ENCODE data around the gene GRID2. TPM values are rescaled to one million over a fixed set of nuclear protein-coding genes. Genes with fewer than 3 reads are reported as not detected.
A peak's percentile ranks its signal among the peaks of the same experiment; 100 is the strongest.
"Not testable (repeated sequence)": the region's sequence is repeated elsewhere in the genome, so short reads cannot be mapped to it uniquely, and the experiment has no call there.

Gene GRID2
- total RNA-seq, 1 experiment from 2014 or later = not detected

DNA sequence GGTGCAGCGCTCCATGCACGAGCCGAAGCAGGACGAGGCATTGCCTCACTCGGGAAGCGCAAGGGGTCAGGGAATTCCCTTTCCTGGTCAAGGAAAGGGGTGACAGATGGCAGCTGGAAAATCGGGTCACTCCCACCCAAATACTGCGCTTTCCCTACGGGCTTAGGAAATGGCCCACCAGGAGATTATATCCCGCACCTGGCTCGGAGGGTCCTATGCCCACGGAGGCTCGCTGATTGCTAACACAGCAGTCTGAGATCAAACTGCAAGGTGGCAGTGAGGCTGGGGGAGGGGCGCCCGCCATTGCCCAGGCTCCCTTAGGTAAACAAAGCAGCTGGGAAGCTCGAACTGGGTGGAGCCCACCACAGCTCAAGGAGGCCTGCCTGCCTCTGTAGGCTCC is 1373.2 kb downstream of the GRID2 start:
- DNase-seq (ENCODE audit: low read depth); in situ Hi-C loops (cut with HindIII; ENCODE audit: low pct_unique_long_range_greater_than_20kb, low sequenced_read_pairs): not testable (repeated sequence)

DNA sequence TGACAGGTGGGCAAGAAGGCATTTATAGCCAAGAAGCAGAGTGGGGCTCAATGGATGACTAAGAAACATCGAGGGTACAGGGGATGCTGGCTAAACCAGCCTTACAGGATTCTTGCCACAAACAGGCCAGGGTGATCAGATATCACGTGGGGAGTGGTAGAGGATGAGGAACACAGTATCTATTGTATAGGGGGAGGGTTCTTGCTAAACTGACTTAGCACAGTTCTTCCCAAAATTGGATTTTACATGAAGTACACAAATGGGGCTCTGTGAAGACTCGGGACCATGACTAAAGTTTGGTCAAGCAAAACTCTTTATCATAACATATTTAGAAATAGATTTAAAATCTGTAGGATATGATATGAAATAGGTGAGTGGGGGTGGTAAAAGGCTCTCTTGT is 1380.8 kb downstream of the GRID2 start:
- no peak for DNase-seq (ENCODE audit: low read depth)
- in situ Hi-C loops (cut with HindIII; ENCODE audit: low pct_unique_long_range_greater_than_20kb, low sequenced_read_pairs) = no loop called here

DNA sequence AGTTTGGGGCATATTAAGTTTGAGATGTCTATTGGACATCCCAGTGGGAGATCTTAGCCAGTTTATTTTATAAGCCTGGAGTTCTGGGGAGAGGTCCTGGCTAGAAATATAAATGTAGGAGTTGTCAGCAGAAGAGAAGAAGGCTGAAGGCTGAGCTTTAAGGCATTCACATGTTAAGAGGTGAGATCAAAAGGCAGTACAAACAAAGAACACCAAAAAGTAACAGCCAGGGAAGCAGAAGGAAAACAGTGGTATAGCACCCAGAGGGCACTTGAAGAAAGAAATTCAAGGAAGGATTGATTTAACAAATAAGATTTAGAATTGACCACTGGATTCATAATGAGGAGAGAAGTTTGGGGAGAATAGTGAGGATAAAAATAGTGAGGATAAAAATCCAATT is 1383.5 kb downstream of the GRID2 start:
- no peak for DNase-seq (ENCODE audit: low read depth)
- in situ Hi-C loops (cut with HindIII; ENCODE audit: low pct_unique_long_range_greater_than_20kb, low sequenced_read_pairs) = no loop called here

DNA sequence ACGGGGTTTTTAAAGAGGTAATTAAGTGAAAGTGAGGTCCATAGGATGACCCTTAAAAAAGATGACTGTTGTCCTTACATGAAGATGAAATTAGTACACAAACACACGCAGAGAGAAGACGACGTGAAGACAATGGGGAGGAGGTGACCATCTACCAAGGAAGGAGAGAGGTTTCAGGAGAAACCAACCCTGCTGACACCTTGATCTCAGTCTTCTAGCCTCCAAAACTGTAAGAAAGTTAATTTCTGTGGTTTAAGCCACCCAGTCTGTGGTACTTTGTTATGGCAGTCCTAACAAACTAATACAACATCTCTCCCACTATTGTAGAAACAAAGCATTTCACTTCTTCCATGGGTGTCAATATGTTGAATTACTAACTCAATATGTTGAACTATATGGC is 1385.2 kb downstream of the GRID2 start:
- DNase-seq (ENCODE audit: low read depth) = no peak
- in situ Hi-C loops (cut with HindIII; ENCODE audit: low pct_unique_long_range_greater_than_20kb, low sequenced_read_pairs) = no loop called here

DNA sequence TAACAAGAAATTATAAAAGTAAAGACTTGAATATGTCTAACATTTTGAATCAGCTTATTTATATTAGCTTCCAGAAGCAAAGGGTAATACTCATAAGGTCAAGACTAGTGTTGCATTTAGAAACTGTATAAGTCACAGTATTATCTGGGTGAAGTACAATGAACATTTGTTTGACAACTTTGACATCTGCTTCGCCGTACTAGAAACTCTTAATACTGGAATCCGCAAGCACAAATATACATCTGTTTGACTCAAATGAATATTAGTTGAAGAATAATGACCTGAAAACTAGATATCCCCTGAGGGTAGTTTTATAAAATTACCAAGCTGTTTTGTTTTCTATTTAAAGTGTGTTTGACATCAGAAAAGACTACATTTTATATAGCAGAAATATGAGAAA is 1389.4 kb downstream of the GRID2 start:
- no peak for DNase-seq (ENCODE audit: low read depth)
- in situ Hi-C loops (cut with HindIII; ENCODE audit: low pct_unique_long_range_greater_than_20kb, low sequenced_read_pairs) = no loop called here

DNA sequence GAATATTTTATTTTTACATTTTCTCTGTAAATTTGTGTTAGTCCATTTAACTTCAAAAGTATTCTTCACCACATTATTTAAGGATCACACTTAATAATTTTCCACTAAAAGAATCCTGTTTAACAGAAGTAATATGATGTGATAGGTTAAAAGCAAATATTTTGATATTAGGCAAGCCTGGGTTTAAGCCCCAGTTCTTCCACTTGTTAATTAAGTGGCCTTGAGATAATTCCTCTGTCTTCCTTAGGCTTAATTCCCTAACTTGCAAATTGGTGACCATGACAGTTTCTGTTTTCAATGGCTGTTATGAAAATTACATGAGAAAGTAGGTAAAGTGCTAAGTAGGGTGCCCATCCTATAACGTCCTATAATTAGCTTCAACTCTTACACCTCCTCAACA is 1394.9 kb downstream of the GRID2 start:
- in situ Hi-C loops (cut with HindIII; ENCODE audit: low pct_unique_long_range_greater_than_20kb, low sequenced_read_pairs) = no loop called here
- DNase-seq (ENCODE audit: low read depth) = no peak

DNA sequence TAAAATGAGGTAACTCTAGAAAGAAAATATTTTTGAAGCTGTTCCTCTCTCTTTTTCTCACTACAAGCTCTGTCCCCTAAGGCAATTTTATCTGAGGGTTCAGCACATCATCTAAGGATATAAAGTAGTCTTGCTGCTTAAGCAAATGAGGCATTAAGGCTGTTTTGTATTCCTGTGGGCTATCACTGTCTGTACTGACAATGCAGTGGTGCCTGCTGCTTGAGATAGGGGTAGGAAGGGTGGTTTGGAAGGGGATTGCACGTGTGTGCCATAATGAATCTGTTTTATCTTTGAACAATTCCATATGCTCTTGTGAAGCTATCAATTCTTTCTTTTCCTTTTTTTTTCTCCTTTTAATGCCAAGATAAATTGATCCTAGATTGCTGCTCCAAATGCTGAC is 1396.8 kb downstream of the GRID2 start:
- in situ Hi-C loops (cut with HindIII; ENCODE audit: low pct_unique_long_range_greater_than_20kb, low sequenced_read_pairs) = no loop called here
- no peak for DNase-seq (ENCODE audit: low read depth)

DNA sequence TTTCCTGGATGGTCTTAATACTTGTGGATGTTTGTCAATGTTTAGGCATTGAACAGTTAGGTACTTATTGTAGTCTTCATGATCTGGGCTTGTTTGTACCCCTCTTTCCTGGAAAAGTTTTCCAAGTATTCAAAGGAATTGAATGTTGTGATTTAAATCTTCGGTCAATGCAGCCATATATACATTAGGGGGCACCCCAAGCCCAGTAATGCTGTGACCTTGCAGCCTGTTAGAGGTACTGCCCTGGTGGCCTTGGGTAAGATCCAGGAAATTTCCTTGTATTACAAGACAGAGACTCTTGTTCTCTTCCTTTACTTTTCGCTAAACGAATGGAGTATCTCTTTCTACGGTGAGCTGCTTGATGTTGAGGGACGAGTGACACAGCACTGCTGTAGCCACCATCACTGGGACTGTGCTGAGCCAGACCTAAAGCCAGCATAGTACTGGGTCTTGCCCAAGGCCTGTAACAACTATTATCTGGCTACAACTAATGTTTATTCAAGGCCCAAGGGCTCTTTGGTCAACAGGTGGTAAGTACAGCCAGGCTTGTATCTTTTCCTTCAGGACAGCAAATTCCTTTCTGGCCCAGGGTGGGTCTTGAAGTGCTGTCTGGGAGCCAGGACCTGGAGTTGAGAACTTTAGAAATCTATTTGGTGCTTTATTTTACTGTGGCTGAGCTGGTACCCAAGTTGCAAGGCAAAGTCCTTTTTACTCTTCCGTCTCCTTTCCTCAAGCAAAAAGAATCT is 1406.5 kb downstream of the GRID2 start:
- peak; percentile 11 for DNase-seq (ENCODE audit: low read depth)
- in situ Hi-C loops (cut with HindIII; ENCODE audit: low pct_unique_long_range_greater_than_20kb, low sequenced_read_pairs) = no loop called here

DNA sequence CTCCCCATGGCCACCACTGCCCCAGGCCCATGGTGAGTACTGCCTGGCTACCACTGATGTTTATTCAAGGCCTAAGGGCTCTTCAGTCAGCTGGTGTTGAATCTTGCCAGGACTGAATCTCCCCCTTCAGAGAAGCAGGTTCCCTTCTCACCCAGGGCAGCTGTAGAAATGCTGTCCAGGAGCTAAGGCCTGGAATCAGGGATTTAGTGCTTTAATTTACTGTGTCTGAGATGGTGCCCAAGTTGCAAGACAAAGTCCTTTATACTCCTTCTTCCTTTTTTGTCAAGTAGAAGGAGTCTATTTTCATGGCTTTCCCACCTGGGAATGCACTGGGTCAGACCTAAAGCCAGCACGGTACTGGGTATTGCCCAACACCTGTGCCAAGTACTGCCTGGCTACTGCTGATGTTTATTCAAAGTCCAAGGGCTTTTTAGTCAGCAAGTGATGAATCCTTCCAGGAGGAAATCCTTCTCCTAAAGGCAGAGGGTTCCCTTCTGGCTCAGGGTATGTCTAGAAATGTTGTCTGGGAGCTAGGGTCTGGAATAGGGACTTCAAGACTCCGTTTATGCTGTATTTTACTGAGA is 1407.2 kb downstream of the GRID2 start:
- in situ Hi-C loops (cut with HindIII; ENCODE audit: low pct_unique_long_range_greater_than_20kb, low sequenced_read_pairs) = no loop called here
- DNase-seq (ENCODE audit: low read depth) = no peak

DNA sequence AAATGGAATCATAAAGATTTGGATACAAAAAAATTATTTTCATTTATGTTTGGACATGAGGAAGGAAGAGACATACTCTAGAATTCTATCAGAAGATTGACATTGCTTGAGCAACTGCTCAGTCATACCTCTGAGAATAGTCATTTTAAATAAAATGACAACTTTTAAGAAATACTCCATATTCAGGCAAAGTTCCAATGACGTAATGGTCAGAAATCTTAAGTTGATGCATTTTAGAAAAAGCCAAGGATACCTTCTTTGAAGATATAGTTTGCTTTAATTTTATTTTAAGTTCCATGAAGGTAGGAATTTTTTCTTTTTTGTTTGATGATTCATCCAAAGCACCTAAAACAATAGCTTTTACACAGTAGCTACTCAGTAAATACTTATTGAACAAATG is 1414.5 kb downstream of the GRID2 start:
- in situ Hi-C loops (cut with HindIII; ENCODE audit: low pct_unique_long_range_greater_than_20kb, low sequenced_read_pairs) = no loop called here
- DNase-seq (ENCODE audit: low read depth) = no peak

DNA sequence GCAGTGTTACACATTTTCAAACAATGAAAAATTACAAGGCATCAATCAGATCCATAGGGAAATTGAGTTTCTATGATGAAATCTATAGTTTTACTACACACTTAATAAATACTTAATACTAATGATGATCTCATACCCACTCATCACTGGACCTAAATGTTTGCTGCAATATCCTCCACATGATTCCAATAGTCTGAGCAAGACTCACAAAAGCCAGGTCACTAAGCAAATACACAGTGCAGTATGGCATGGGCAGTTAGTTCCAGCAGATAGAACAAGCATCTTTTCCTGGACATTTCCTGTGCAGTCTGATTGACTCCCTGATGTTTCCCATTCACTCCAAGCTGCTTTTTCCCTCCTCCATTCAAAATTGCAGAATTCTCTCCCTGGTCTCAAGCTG is 1415.8 kb downstream of the GRID2 start:
- in situ Hi-C loops (cut with HindIII; ENCODE audit: low pct_unique_long_range_greater_than_20kb, low sequenced_read_pairs) = no loop called here
- DNase-seq (ENCODE audit: low read depth) = no peak

DNA sequence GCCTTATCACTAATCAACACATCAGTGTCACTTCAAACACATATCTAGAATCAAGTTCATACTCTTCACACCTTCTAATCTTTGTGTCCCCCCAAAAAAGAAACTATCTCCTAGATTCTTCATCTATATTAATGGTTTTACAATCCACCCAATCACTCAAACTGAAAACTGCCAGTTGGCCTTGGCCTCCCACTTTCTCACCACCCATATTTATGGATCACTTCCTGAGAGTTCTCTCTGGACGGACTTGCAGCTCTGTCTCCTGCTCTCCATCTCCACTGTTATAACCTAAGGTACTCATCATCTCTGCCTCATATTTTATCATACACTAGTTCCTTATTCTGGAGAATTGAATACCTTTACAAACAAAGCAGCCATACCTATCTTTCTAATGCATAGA is 1418.7 kb downstream of the GRID2 start:
- in situ Hi-C loops (cut with HindIII; ENCODE audit: low pct_unique_long_range_greater_than_20kb, low sequenced_read_pairs) = no loop called here
- DNase-seq (ENCODE audit: low read depth) = no peak

DNA sequence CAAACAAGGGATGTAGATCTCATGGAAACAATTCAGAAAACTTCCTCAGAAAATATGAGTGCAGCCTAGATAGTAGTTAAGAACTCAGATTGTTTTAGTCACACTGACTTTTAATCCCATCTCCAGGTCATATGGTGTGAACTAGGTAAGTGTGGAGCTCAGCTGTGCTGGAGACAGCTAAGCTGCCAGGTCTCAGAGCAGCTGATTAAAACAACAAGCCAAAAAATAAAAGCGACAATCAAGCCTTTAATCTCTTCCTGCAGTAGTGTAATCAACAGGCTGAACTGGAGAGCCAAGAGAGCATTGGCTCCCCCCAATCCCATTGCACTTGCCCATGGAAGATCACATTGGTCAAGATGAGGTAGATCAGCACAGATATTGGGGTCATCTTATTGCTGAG is 1426.5 kb downstream of the GRID2 start:
- in situ Hi-C loops (cut with HindIII; ENCODE audit: low pct_unique_long_range_greater_than_20kb, low sequenced_read_pairs) = no loop called here
- DNase-seq (ENCODE audit: low read depth) = no peak

DNA sequence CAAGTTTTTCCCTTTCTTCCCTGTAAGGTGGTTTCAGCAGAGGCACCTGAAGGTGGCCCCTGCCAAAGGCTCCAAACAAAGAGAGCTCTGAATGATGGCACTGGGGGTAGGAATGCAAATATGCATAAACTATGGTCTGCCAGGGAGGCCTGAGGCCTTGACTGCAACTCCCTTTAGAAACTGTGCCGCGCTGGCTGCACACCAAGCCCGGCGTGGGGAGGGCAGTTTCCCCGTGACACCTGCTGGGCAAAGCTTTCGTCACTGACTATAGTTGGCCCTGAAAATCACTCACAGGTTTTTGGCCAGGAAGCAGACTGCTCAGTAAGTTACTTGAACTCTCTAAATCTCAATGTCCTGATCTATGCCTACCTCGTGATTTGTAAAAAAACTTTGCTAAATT is 1427.0 kb downstream of the GRID2 start:
- no peak for DNase-seq (ENCODE audit: low read depth)
- in situ Hi-C loops (cut with HindIII; ENCODE audit: low pct_unique_long_range_greater_than_20kb, low sequenced_read_pairs) = no loop called here

DNA sequence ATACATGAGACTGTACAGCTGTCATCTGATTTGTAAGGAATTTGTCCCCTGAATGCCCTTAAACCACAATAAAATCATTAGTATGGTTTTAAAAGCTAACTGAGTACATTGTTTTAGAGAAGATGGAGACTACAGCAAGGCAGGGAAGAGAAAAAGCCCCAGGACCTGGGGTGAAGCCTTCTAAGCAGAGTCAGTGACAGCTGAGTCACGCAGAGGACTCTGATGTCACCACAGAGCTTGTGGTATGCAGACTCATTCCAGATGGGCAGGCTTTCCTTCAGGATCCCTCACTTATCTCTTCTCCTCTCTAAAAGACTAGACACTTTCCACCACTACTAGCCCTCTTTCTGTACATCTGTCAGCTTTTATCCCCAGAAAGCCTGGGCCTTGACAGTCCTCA is 1427.7 kb downstream of the GRID2 start:
- DNase-seq (ENCODE audit: low read depth) = peak; percentile 58
- in situ Hi-C loops (cut with HindIII; ENCODE audit: low pct_unique_long_range_greater_than_20kb, low sequenced_read_pairs) = no loop called here

DNA sequence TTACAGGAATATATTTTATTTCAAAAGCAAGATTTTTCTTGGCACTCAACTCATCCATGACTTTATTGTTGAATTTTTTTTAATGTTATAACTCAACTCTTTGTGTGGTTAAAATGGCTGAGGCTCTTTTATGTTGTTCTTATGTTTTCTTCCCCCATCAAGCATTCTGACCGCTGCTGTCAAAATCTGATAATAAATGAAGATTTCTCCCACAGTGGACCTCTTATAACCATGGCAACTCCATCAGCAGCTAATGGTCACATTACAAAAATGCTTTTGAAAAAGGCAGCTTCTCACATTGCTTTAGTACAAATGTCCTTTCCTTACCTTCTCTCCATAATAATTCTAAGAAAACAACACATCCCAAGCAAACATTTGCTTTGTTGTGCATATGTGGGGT is 1428.7 kb downstream of the GRID2 start:
- no peak for DNase-seq (ENCODE audit: low read depth)
- in situ Hi-C loops (cut with HindIII; ENCODE audit: low pct_unique_long_range_greater_than_20kb, low sequenced_read_pairs) = no loop called here

DNA sequence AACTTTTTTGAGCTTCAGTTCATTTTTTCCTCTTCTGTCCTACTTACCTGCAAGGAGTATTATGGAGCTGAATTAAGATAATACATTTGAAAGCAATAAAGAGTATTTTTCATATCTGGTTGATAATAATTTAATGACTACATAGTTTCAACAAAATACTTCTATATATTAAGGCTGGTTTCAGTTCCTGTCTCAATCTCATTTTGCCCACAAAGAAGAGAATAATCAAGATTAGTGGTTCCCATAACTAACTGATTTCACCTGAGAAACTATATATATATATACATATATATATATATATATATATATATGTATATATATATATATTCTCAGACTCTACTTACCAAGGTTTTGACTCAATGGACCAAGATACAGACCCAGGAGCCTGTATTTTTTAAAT is 1437.1 kb downstream of the GRID2 start:
- in situ Hi-C loops (cut with HindIII; ENCODE audit: low pct_unique_long_range_greater_than_20kb, low sequenced_read_pairs) = no loop called here
- DNase-seq (ENCODE audit: low read depth) = no peak

DNA sequence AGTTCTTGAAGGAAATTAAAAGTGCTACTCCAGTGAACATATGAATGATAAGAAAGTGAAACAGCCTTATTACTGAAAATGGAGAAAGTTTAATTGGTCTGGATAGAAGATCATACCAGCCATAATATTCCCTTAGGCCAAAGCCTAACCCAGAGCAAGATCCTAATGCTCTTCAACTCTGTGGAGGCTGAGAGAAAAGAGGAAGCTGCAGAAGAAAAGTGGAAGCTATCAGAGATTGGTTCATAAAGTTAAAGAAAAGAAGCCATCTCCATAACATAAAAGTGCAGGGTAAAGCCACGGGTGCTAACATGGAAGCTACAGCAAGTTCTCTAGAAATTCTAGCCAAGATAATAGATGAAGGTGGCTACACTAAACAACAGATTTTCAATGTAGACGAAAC is 1439.3 kb downstream of the GRID2 start:
- in situ Hi-C loops (cut with HindIII; ENCODE audit: low pct_unique_long_range_greater_than_20kb, low sequenced_read_pairs) = no loop called here
- no peak for DNase-seq (ENCODE audit: low read depth)

DNA sequence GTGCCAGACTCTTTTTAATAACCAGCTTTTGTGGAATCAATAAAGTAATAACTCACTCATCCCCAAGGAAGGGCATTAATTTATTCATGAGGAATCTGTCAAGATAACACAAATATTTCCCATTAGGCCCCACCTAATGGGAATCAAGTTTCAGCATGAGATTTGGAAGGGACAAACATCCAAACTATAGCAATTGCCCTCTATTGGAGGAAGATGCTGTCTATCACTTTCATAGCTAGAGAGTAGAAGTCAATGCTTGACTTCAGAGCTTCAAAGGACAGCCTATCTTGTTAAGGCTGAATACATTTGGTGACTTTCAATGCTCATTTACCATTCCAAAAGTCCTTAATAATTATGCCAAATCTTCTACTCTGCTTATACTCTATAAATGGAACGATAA is 1439.9 kb downstream of the GRID2 start:
- DNase-seq (ENCODE audit: low read depth) = no peak
- in situ Hi-C loops (cut with HindIII; ENCODE audit: low pct_unique_long_range_greater_than_20kb, low sequenced_read_pairs) = no loop called here

DNA sequence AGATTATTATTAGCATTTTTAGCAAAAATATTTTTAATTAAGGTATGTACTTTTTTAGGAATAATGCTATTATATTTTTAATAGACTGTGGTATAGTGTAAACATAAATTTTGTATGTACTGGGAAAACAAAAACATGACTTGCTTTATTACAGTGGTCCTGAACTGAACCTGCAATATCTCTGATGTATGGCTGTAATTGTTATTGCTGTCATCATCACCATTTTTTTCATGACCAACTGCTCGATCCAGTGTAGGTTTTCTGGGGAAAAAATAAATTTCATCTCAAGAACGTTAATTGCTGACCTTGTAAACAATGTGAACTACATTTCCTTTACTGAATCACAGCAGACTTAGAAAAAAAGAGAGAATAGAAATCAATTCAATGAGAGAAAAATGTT is 1441.2 kb downstream of the GRID2 start:
- no peak for DNase-seq (ENCODE audit: low read depth)
- in situ Hi-C loops (cut with HindIII; ENCODE audit: low pct_unique_long_range_greater_than_20kb, low sequenced_read_pairs) = no loop called here

All from Caki2 (cell line).